ENCODE results near the gene IGSF22. TPM values are rescaled to one million over a fixed set of nuclear protein-coding genes. Genes with fewer than 3 reads are reported as not detected.

Gene IGSF22
- total and polyA plus RNA-seq, 9 donors, result 0.11 to 1.5 (median 1.0) TPM; not detected in 1

DNA sequence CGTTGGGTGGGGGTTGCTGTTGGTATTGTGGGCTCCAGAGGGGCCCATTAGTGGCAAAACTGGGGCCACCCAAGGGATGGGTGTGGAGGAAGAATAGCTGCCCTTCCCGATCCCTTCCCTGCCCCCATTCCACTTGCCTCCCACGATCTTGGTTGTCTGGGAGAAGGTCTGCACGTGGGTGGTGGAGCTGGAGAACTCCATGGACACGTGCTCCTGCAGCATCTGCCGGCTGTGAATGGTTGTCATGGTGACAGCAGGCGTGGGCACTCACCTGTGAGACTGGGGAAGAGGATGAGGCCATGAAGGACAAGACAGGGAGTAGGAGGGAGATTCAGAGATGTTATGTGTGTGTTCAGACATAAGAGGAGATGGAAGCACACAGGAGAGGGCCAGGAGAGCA lies 2.0 kb downstream of the IGSF22 start:
- TF ChIP-seq POLR2A (IDR thresholded peaks at IDR 0.05) (no peak), EP300 (IDR thresholded peaks at IDR 0.05) (no peak)
- TF ChIP-seq, protein P1, sequence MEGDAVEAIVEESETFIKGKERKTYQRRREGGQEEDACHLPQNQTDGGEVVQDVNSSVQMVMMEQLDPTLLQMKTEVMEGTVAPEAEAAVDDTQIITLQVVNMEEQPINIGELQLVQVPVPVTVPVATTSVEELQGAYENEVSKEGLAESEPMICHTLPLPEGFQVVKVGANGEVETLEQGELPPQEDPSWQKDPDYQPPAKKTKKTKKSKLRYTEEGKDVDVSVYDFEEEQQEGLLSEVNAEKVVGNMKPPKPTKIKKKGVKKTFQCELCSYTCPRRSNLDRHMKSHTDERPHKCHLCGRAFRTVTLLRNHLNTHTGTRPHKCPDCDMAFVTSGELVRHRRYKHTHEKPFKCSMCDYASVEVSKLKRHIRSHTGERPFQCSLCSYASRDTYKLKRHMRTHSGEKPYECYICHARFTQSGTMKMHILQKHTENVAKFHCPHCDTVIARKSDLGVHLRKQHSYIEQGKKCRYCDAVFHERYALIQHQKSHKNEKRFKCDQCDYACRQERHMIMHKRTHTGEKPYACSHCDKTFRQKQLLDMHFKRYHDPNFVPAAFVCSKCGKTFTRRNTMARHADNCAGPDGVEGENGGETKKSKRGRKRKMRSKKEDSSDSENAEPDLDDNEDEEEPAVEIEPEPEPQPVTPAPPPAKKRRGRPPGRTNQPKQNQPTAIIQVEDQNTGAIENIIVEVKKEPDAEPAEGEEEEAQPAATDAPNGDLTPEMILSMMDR (IDR thresholded peaks at IDR 0.05), result no peak
- WGBS, 3 donors, result 45 to 51% (median 47%) methylated on average over 7 of the region's 7 CpGs
- intact Hi-C loops (cut with DNase I), result loop anchor here in 2 of 4 donors (10.0 kb wide), 1 partner anchor 199 kb away; the partner anchor contains the start of gene TSG101 (in 2 of the 2)

DNA sequence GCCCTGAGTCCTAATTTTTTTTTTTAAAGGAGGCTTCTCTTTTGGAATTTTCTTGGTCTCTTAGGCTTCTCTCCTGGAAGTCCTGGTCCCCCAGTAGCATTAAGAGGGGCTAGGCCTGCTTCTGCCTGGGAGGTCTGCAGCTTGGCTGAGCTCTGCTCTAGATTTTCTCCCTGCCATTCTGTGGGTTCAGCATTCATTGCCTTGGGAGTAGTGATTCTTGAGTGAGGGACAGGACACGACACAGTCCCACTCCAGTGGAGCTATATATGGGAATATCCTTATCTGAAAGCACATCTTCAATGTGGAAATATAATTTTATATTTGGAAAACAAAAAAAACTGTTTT lies 3.7 kb downstream of the IGSF22 start:
- 83 to 97% (median 95%) methylated on average over 1 of the region's 1 CpG for WGBS, 3 donors
- Histone ChIP-seq H3K36me3 (no peaks in the 10 kb centered on the region), H3K4me1 (ENCODE audit: insufficient read depth) (peaks cover 4% of the 10 kb centered on the region), H3K4me3 (no peak overlapping the region), H3K9me3 (no peaks in the 10 kb centered on the region), H3K27ac (peak overlapping the region in 1 of 2 donors; percentile 80), H3K27me3 (no peaks in the 10 kb centered on the region)
- no peak for DNase-seq
- intact Hi-C loops (cut with DNase I), result loop anchor here in 2 of 4 donors (10.0 kb wide), 1 partner anchor 197 kb away; the partner anchor contains the start of gene TSG101 (in 2 of the 2)
- TF ChIP-seq, protein P1 (IDR thresholded peaks at IDR 0.05), result no peak
- TF ChIP-seq EP300 (IDR thresholded peaks at IDR 0.05), result no peak
- TF ChIP-seq POLR2A (IDR thresholded peaks at IDR 0.05), result no peak

More for the DNA sequence above, 2.0 kb downstream of the IGSF22 start:
- Histone ChIP-seq H3K27me3 (no peaks in the 10 kb centered on the region), H3K4me1 (ENCODE audit: insufficient read depth) (peaks cover 9% of the 10 kb centered on the region), H3K4me3 (no peak overlapping the region), H3K36me3 (no peaks in the 10 kb centered on the region), H3K27ac (no peak overlapping the region), H3K9me3 (no peaks in the 10 kb centered on the region)
- DNase-seq, result no peak

DNA sequence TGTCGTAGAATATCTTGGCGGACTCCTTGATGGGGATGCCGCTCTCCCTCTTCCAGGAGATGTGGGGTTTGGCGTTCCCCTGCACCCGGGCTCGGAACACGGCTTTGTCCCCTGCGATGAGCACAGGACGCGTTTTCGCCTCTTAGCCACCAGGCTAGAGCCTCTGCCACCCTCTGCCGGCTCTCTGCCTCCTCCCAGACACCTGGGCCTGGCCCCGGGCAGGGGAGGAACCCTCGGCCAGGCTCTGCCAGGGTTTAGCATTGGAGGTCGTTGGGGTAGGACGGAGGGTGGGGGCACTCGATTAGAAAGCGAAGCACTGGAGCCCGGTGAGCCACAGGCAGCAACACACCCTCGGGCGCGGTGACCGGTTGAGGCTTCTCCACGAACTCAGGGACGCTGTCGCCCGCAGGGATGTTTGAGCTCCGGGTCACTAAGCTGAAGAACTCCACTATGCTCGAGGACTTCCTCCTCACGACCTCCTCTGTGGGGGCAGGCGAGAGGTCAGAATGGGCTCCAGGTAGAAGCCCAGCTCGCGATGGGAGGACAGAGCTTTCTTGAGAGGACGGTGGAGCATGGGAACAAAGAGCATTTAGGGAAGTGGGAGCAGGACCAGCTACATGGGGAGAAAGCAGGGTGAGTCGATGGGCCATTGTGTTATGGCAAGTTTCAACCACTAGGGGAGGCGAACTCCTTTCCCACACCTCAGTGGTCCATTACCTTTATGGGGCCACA lies 4.3 kb downstream of the IGSF22 start:
- peak overlapping the region; percentile 71 to 80 for H3K27ac ChIP-seq
- intact Hi-C loops (cut with DNase I), result loop anchor here in 2 of 4 donors (2.0 to 10.0 kb wide), 2 partner anchors 21 to 197 kb away; partner anchors contain the start of gene TSG101 (in 2 of the 2)
- no peaks in the 10 kb centered on the region for H3K36me3 ChIP-seq
- WGBS, 3 donors, result 2 to 4% (median 3%) methylated on average over 36 of the region's 36 CpGs
- peak overlapping the region; percentile 64 for H3K4me3 ChIP-seq
- peak; percentile 65 to 71 (median 67) for DNase-seq
- no peaks in the 10 kb centered on the region for H3K27me3 ChIP-seq
- TF ChIP-seq POLR2A (IDR thresholded peaks at IDR 0.05), result no peak
- TF ChIP-seq, protein P1 (IDR thresholded peaks at IDR 0.05), result peak; percentile 33 to 59 (median 58)
- no peaks in the 10 kb centered on the region for H3K9me3 ChIP-seq
- H3K4me1 ChIP-seq (ENCODE audit: insufficient read depth), result peaks cover 3% of the 10 kb centered on the region

DNA sequence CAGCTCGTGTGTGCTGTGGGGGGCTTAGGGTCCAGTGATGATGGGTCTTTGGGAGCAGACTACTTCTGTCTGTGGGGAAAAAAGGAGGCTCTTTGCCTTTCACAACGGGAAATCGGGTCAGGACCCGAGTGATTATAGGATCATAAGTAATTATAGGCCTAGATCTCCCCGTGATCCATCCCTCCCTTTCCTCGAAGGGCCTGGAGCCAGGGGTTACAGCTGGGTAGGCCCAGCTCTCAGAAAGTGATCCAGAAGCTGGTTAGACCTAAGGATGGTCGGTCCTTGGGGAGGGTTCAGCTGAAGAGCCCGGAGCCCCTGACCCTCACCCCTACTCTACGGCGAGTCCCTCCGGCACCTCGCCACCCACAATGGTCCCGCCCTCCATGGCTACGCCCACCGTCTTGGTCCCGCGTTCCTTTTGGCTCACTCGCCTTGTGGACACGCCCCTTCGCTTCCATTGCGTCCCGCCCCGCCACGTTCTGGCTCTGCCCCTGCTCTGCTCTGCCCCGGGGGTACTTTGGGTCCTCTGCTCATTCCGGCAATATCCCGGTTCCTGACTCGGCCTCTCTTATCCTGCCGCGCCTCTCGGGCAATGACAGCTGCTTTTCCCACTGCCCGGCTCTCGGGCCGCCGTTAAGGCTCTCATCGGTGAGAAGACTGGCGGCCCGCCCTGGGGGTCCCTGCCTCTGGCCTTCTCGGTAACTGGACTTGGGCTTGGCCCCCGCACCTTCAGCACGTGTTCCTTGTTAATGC lies 5.0 kb downstream of the IGSF22 start:
- H3K9me3 ChIP-seq, result no peaks in the 10 kb centered on the region
- H3K4me1 ChIP-seq (ENCODE audit: insufficient read depth), result peaks cover 3% of the 10 kb centered on the region
- peak overlapping the region; percentile 71 to 80 for H3K27ac ChIP-seq
- H3K4me3 ChIP-seq, result peak overlapping the region; percentile 64
- TF ChIP-seq, protein P1 (IDR thresholded peaks at IDR 0.05), result no peak
- TF ChIP-seq EP300 (IDR thresholded peaks at IDR 0.05) (no peak), POLR2A (IDR thresholded peaks at IDR 0.05) (no peak)
- intact Hi-C loops (cut with DNase I), result loop anchor here in 2 of 4 donors (2.0 to 10.0 kb wide), 2 partner anchors 20 to 196 kb away; partner anchors contain the start of gene TSG101 (in 2 of the 2)
- peak; percentile 90 to 94 (median 91) for DNase-seq
- no peaks in the 10 kb centered on the region for H3K36me3 ChIP-seq
- no peaks in the 10 kb centered on the region for H3K27me3 ChIP-seq
- 2% methylated on average over 41 of the region's 41 CpGs for WGBS, 3 donors

Measured in ovary (tissue), 9 donors.